Ovary (tissue), 3 donors: ENCODE data around the gene GYG2.

Experiments used
- CTCF ChIP-seq, 3 donors: fragments of 450-650 bp in 2 of 3; fragments of 200-600 bp in 1 of 3; IDR thresholded peaks; one replicate each; pipeline versions ENCODE4 v1.5.1 to v1.8.0; 2016 to 2022; ENCODE audit warnings: antibody characterized with exemption in 3 of 3, mild to moderate bottlenecking in 1 of 3
- POLR2A ChIP-seq: fragments of 450-650 bp; IDR thresholded peaks from one replicate; pipeline ENCODE4 v1.6.1; 2017; ENCODE audit warnings: antibody characterized with exemption, mild to moderate bottlenecking, moderate library complexity
- donor health status: DM: no; HTN: no; CAD: no.

GRCh38 chrX:2872671-2873277 lies 44.0 kb downstream of the GYG2 start:
- TF ChIP-seq CTCF (IDR thresholded peaks at IDR 0.05) = no peak
- no peak for TF ChIP-seq POLR2A
